ENCODE results near the gene RALGAPA2. TPM values are rescaled to one million over a fixed set of nuclear protein-coding genes. Genes with fewer than 3 reads are reported as not detected.

Gene RALGAPA2
- total RNA-seq, 3 donors from 2014 or later (not counting 1 experiment from before 2014, with no cell fraction given): 26.6 to 33.9 (median 33.1) TPM

GRCh38 chr20:20411836-20412235 lies 300.6 kb downstream of the RALGAPA2 start:
- 96% methylated on average over 17 of the region's 17 CpGs for WGBS (ENCODE audit: insufficient coverage)
- no peak for ATAC-seq
- Mint-ChIP-seq H3K9me3 (no peaks in the 10 kb centered on the region), H3K27me3 (ENCODE audit: low read depth in 2 of 2) (no peaks in the 10 kb centered on the region), H3K27ac (no peak overlapping the region), H3K36me3 (peaks cover 6% of the 10 kb centered on the region), H3K4me3 (no peak overlapping the region), H3K4me1 (no peaks in the 10 kb centered on the region)
- Histone ChIP-seq H3K27me3 (ENCODE audit: control insufficient read depth, insufficient read depth, low read length) (no peaks in the 10 kb centered on the region), H3K4me3 (ENCODE audit: low read length) (no peak overlapping the region), H3K27ac (ENCODE audit: low read length) (no peak overlapping the region), H3K36me3 (ENCODE audit: control insufficient read depth, insufficient read depth, low read length) (no peaks in the 10 kb centered on the region), H3K4me1 (ENCODE audit: control insufficient read depth, insufficient read depth, low read length) (no peaks in the 10 kb centered on the region), H3K9me3 (ENCODE audit: control insufficient read depth, insufficient read depth, low read length) (no peaks in the 10 kb centered on the region)
- intact Hi-C loops (cut with micrococcal nuclease): no loop called here
- TF ChIP-seq CTCF (IDR thresholded peaks at IDR 0.05): no peak
- DNase-seq: no peak

- no peak for ATAC-seq
- H3K9me3 ChIP-seq (ENCODE audit: control insufficient read depth, insufficient read depth, low read length): no peaks in the 10 kb centered on the region
- Mint-ChIP-seq H3K4me1 (no peaks in the 10 kb centered on the region), H3K27ac (no peak overlapping the region), H3K4me3 (no peak overlapping the region), H3K27me3 (ENCODE audit: low read depth in 2 of 2) (no peaks in the 10 kb centered on the region), H3K9me3 (no peaks in the 10 kb centered on the region), H3K36me3 (peaks cover 6% of the 10 kb centered on the region)
- no peak for DNase-seq
- no peaks in the 10 kb centered on the region for H3K36me3 ChIP-seq (ENCODE audit: control insufficient read depth, insufficient read depth, low read length)
- H3K4me3 ChIP-seq (ENCODE audit: low read length): no peak overlapping the region
- TF ChIP-seq CTCF (IDR thresholded peaks at IDR 0.05): no peak
- no peak overlapping the region for H3K27ac ChIP-seq (ENCODE audit: low read length)
- 92% methylated on average over 12 of the region's 12 CpGs for WGBS (ENCODE audit: insufficient coverage)
- intact Hi-C loops (cut with micrococcal nuclease): no loop called here
- no peaks in the 10 kb centered on the region for H3K4me1 ChIP-seq (ENCODE audit: control insufficient read depth, insufficient read depth, low read length)
- H3K27me3 ChIP-seq (ENCODE audit: control insufficient read depth, insufficient read depth, low read length): no peaks in the 10 kb centered on the region
Measured at GRCh38 chr20:20411402-20411801, 301.0 kb downstream of the RALGAPA2 start.

- Mint-ChIP-seq H3K4me3 (no peak overlapping the region), H3K27ac (no peak overlapping the region), H3K36me3 (peaks cover 6% of the 10 kb centered on the region), H3K9me3 (no peaks in the 10 kb centered on the region), H3K27me3 (ENCODE audit: low read depth in 2 of 2) (no peaks in the 10 kb centered on the region), H3K4me1 (no peaks in the 10 kb centered on the region)
- ATAC-seq: no peak
- Histone ChIP-seq H3K9me3 (ENCODE audit: control insufficient read depth, insufficient read depth, low read length) (no peaks in the 10 kb centered on the region), H3K36me3 (ENCODE audit: control insufficient read depth, insufficient read depth, low read length) (no peaks in the 10 kb centered on the region), H3K27me3 (ENCODE audit: control insufficient read depth, insufficient read depth, low read length) (no peaks in the 10 kb centered on the region), H3K4me3 (ENCODE audit: low read length) (no peak overlapping the region), H3K4me1 (ENCODE audit: control insufficient read depth, insufficient read depth, low read length) (no peaks in the 10 kb centered on the region), H3K27ac (ENCODE audit: low read length) (no peak overlapping the region)
- 92% methylated on average over 6 of the region's 6 CpGs for WGBS (ENCODE audit: insufficient coverage)
- no peak for DNase-seq
- intact Hi-C loops (cut with micrococcal nuclease): no loop called here
- TF ChIP-seq CTCF (IDR thresholded peaks at IDR 0.05): no peak
Measured at GRCh38 chr20:20410678-20411077, 301.8 kb downstream of the RALGAPA2 start.

GRCh38 chr20:20409331-20409730 lies 303.1 kb downstream of the RALGAPA2 start:
- Mint-ChIP-seq H3K9me3 (no peaks in the 10 kb centered on the region), H3K36me3 (peaks cover 6% of the 10 kb centered on the region), H3K27me3 (ENCODE audit: low read depth in 2 of 2) (no peaks in the 10 kb centered on the region), H3K4me3 (no peak overlapping the region), H3K27ac (no peak overlapping the region), H3K4me1 (no peaks in the 10 kb centered on the region)
- intact Hi-C loops (cut with micrococcal nuclease): no loop called here
- H3K36me3 ChIP-seq (ENCODE audit: control insufficient read depth, insufficient read depth, low read length): no peaks in the 10 kb centered on the region
- H3K4me3 ChIP-seq (ENCODE audit: low read length): no peak overlapping the region
- DNase-seq (no peak), ATAC-seq (no peak)
- TF ChIP-seq CTCF (IDR thresholded peaks at IDR 0.05): no peak
- H3K9me3 ChIP-seq (ENCODE audit: control insufficient read depth, insufficient read depth, low read length): no peaks in the 10 kb centered on the region
- no peaks in the 10 kb centered on the region for H3K4me1 ChIP-seq (ENCODE audit: control insufficient read depth, insufficient read depth, low read length)
- H3K27ac ChIP-seq (ENCODE audit: low read length): no peak overlapping the region
- no peaks in the 10 kb centered on the region for H3K27me3 ChIP-seq (ENCODE audit: control insufficient read depth, insufficient read depth, low read length)
- WGBS (ENCODE audit: insufficient coverage): 99% methylated on average over 4 of the region's 4 CpGs

Measured in natural killer cell (primary cell).